Measurements from ENCODE around the gene ADCY2.

The ADCY2 gene

GRCh38 chr5:7395947-7396712 lies at the start of gene ADCY2:
Gene ADCY2, plus strand, starts transcription at chr5:7396138. Its CDS starts 159 bp downstream, at chr5:7396297.
- DNase-seq = peak; percentile 23

- DNase-seq = no peak
Measured at GRCh38 chr5:7347377-7347776, 48.6 kb upstream of the ADCY2 start.

GRCh38 chr5:7348168-7348854 lies 47.6 kb upstream of the ADCY2 start:
- no peak for DNase-seq

- DNase-seq = no peak
Measured at GRCh38 chr5:7361593-7361992, 34.3 kb upstream of the ADCY2 start.

- no peak for DNase-seq
Measured at GRCh38 chr5:7363067-7363677, 32.8 kb upstream of the ADCY2 start.

- DNase-seq = no peak
Measured at GRCh38 chr5:7364226-7364875, 31.6 kb upstream of the ADCY2 start.

- no peak for DNase-seq
Measured at GRCh38 chr5:7367780-7368179, 28.2 kb upstream of the ADCY2 start.

GRCh38 chr5:7372399-7372798 lies 23.5 kb upstream of the ADCY2 start:
- DNase-seq = no peak

- no peak for DNase-seq
Measured at GRCh38 chr5:7374186-7374585, 21.8 kb upstream of the ADCY2 start.

GRCh38 chr5:7375457-7375856 lies 20.5 kb upstream of the ADCY2 start:
- no peak for DNase-seq

- no peak for DNase-seq
Measured at GRCh38 chr5:7376871-7377270, 19.1 kb upstream of the ADCY2 start.

- no peak for DNase-seq
Measured at GRCh38 chr5:7377761-7378160, 18.2 kb upstream of the ADCY2 start.

- no peak for DNase-seq
Measured at GRCh38 chr5:7382588-7382987, 13.3 kb upstream of the ADCY2 start.

- no peak for DNase-seq
Measured at GRCh38 chr5:7385681-7386080, 10.3 kb upstream of the ADCY2 start.

- no peak for DNase-seq
Measured at GRCh38 chr5:7388553-7388952, 7.4 kb upstream of the ADCY2 start.

GRCh38 chr5:7391215-7391614 lies 4.7 kb upstream of the ADCY2 start:
- no peak for DNase-seq

- peak; percentile 10 for DNase-seq
Measured at GRCh38 chr5:7391814-7392692, 3.9 kb upstream of the ADCY2 start.

GRCh38 chr5:7392693-7393024 lies 3.3 kb upstream of the ADCY2 start:
- no peak for DNase-seq

GRCh38 chr5:7393921-7394799 lies 1.8 kb upstream of the ADCY2 start:
- no peak for DNase-seq

- DNase-seq = no peak
Measured at GRCh38 chr5:7394889-7395431, 978 bp upstream of the ADCY2 start.

GRCh38 chr5:7395432-7395946 lies 449 bp upstream of the ADCY2 start:
- no peak for DNase-seq

Measured in DMS 273 treated with DMSO at 0.1 percent for 48 hours (cell line).